ENCODE data around the gene FER.

DNA sequence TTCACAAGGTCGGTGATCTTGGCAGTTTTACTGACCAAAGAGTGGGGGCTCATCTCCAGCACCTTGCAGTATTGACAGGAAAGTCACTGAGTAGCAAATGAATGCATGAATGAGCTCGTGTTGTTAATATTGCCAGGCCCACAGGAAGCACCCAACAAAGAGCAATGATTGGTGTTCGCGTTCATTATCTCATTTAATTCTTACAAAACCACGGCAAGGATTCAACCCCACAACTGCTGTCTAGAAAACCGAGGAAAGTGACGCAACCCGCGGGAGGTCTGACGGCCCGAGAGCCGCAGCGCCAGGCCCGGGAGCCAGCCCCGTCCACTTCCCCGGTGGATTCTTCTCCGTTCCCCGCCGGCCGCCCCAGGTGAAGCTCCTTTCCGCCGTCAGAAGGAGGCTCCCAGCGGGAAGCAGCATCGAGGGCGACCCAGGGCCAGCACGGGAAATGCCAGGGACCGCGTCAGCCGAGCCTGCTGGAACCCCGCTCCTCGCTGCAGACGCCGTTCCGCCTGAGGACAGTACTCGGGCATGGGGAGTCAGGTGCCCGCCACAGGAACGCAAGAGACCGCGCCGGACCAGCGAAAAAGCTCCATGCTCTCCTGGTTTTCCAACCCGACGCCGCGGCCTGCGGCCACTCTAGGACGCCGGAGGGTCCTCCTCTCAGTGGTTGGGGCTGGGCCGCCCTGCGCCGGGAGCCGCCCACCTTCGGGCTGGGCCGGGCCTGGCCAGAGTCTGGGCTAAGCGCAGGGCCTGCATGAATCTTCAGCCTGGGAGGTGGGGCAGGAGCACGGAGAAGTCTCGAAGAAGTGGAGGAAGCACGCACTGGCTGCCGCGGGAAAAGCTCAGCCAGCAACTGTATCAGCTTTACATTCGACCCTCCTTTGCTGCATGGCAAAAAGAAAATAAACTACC lies 19.8 kb upstream of the FER start:
- TF ChIP-seq, protein P1, sequence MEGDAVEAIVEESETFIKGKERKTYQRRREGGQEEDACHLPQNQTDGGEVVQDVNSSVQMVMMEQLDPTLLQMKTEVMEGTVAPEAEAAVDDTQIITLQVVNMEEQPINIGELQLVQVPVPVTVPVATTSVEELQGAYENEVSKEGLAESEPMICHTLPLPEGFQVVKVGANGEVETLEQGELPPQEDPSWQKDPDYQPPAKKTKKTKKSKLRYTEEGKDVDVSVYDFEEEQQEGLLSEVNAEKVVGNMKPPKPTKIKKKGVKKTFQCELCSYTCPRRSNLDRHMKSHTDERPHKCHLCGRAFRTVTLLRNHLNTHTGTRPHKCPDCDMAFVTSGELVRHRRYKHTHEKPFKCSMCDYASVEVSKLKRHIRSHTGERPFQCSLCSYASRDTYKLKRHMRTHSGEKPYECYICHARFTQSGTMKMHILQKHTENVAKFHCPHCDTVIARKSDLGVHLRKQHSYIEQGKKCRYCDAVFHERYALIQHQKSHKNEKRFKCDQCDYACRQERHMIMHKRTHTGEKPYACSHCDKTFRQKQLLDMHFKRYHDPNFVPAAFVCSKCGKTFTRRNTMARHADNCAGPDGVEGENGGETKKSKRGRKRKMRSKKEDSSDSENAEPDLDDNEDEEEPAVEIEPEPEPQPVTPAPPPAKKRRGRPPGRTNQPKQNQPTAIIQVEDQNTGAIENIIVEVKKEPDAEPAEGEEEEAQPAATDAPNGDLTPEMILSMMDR (IDR thresholded peaks at IDR 0.05; ENCODE audit: poor library complexity) = no peak
- no peak for TF ChIP-seq EZH2 (IDR thresholded peaks at IDR 0.05; ENCODE audit: borderline replicate concordance)
